Endothelial cell of umbilical vein (primary cell): ENCODE data around the gene SYCP1. TPM values are rescaled to one million over a fixed set of nuclear protein-coding genes. Genes with fewer than 3 reads are reported as not detected.
"Not testable (repeated sequence)": the region's sequence is repeated elsewhere in the genome, so short reads cannot be mapped to it uniquely, and the experiment has no call there.

Experiments used
- BruUV-seq: library from RNA; stranded (reverse); fragments of 400-500 nt; replicated peaks from 2 replicates; lab custom pipeline; 2021; lab: Mats Ljungman, UMichigan
- CTCF ChIA-PET: fragments of 300-600, 350-600 bp; sonication (Branson Sonifier 250); formaldehyde crosslinking; loops from one replicate; lab custom pipeline; 2021; ENCODE audit warnings: antibody characterized with exemption, inconsistent platforms; lab: Charles Lee
- POLR2A ChIA-PET: fragments of 300-600, 350-600 bp; sonication (Branson Sonifier 250); formaldehyde crosslinking; loops from one replicate; lab custom pipeline; 2021; ENCODE audit warnings: antibody characterized with exemption, inconsistent platforms; lab: Charles Lee
- DNase-seq: peaks from one replicate; pipeline ENCODE4 v3.0.0-alpha.2; 2011; ENCODE audit warnings: low read depth, low spot score
- FAIRE-seq: peaks from 2 replicates; lab custom pipeline; 2011; peaks lifted over from hg19 to GRCh38; lab: Jason Lieb, UNC
- H2AFZ ChIP-seq: 2 replicates; pipeline ENCODE4 v1.6.0; 2012; ENCODE audit warnings: low read depth, low read length, control low read depth, inconsistent platforms
- H3K27ac ChIP-seq: 2 replicates; pipeline ENCODE4 v1.5.1; 2011; ENCODE audit warnings: low read depth, mild to moderate bottlenecking, control low read depth, low read length, moderate library complexity; ENCODE audit not compliant: insufficient read depth
- H3K27me3 ChIP-seq, 2 experiments: 2 replicates each; pipeline versions ENCODE4 v1.6.0 to v1.6.1; 2011; ENCODE audit warnings: low read length in 2 of 2, mixed read lengths in 1 of 2; ENCODE audit not compliant: control insufficient read depth in 2 of 2, insufficient read depth in 2 of 2
- H3K36me3 ChIP-seq, 2 experiments: 2 replicates in 1 of 2; 3 replicates in 1 of 2; pipeline ENCODE4 v1.5.1; 2011; ENCODE audit warnings: low read length in 2 of 2, mild to moderate bottlenecking in 1 of 2, moderate library complexity in 1 of 2; ENCODE audit not compliant: control insufficient read depth in 2 of 2, insufficient read depth in 2 of 2; ENCODE audit errors: extremely low read depth in 1 of 2
- H3K4me1 ChIP-seq: 3 replicates; pipeline ENCODE4 v1.5.1; 2011; ENCODE audit warnings: mild to moderate bottlenecking, low read length; ENCODE audit not compliant: control insufficient read depth, insufficient read depth; ENCODE audit errors: extremely low read depth
- H3K4me2 ChIP-seq: 2 replicates; pipeline ENCODE4 v1.6.1; 2011; ENCODE audit warnings: low read length, control low read depth, mixed read lengths; ENCODE audit not compliant: insufficient read depth
- H3K4me3 ChIP-seq, 3 experiments: fragments of 200-600 bp in 1 of 3; sonication (generic), shearing (Covaris generic) in 1 of 3; replicated peaks in 1 of 3; 2 replicates each; pipeline ENCODE4 v1.5.1; 2011 to 2016; ENCODE audit warnings: control low read depth in 3 of 3, low read length in 3 of 3, mild to moderate bottlenecking in 2 of 3, inconsistent platforms in 1 of 3, low read depth in 1 of 3, moderate library complexity in 1 of 3; ENCODE audit not compliant: insufficient read depth in 1 of 3
- H3K79me2 ChIP-seq: 2 replicates; pipeline ENCODE4 v1.6.0; 2012; ENCODE audit warnings: low read length, inconsistent platforms; ENCODE audit not compliant: control insufficient read depth, insufficient read depth
- H3K9ac ChIP-seq: replicated peaks from 2 replicates; pipeline ENCODE3; 2011; ENCODE audit warnings: low read length, control low read depth; ENCODE audit not compliant: insufficient read depth; ENCODE audit errors: extremely low read depth
- H3K9me1 ChIP-seq: replicated peaks from 3 replicates; pipeline ENCODE4 v1.6.0; 2011; ENCODE audit warnings: mild to moderate bottlenecking, low read length; ENCODE audit not compliant: control insufficient read depth, insufficient read depth; ENCODE audit errors: extremely low read depth
- H3K9me3 ChIP-seq: replicated peaks from 2 replicates; pipeline ENCODE4 v1.5.1; 2012; ENCODE audit warnings: low read length, inconsistent platforms; ENCODE audit not compliant: control insufficient read depth, insufficient read depth
- H4K20me1 ChIP-seq: replicated peaks from 2 replicates; pipeline ENCODE3; 2011; ENCODE audit warnings: mild to moderate bottlenecking, low read length; ENCODE audit not compliant: control insufficient read depth, insufficient read depth; ENCODE audit errors: extremely low read depth
- EZH2 ChIP-seq: IDR thresholded peaks from 2 replicates; pipeline ENCODE4 v1.6.1; 2012; ENCODE audit warnings: borderline replicate concordance, low read depth, mild to moderate bottlenecking, moderate library complexity, low read length, inconsistent platforms; ENCODE audit not compliant: severe bottlenecking
- FOS ChIP-seq: IDR thresholded peaks from 2 replicates; pipeline ENCODE4 v1.6.1; 2011; ENCODE audit warnings: mild to moderate bottlenecking, low read length, moderate library complexity, borderline replicate concordance; ENCODE audit not compliant: insufficient read depth
- GATA2 ChIP-seq: IDR thresholded peaks from 2 replicates; pipeline ENCODE4 v1.7.0; 2011; ENCODE audit warnings: low read depth, mild to moderate bottlenecking, moderate library complexity, mixed read lengths, low read length; ENCODE audit not compliant: insufficient read length, insufficient read depth
- JUN ChIP-seq: IDR thresholded peaks from 2 replicates; pipeline ENCODE4 v1.6.1; 2011; ENCODE audit warnings: borderline replicate concordance, low read depth; ENCODE audit not compliant: insufficient read length, insufficient read depth
- MAX ChIP-seq: IDR thresholded peaks from 2 replicates; pipeline ENCODE4 v1.6.1; 2011; ENCODE audit not compliant: insufficient read depth, insufficient read length
- MYC ChIP-seq: IDR thresholded peaks from one replicate; pipeline ENCODE4 v1.6.1; 2011; ENCODE audit warnings: mild to moderate bottlenecking, low read depth, low read length
- POLR2A ChIP-seq: IDR thresholded peaks from 2 replicates; pipeline ENCODE4 v1.6.1; 2012; ENCODE audit warnings: low read depth, mild to moderate bottlenecking, control low read depth, low read length
- POLR2AphosphoS5 ChIP-seq: IDR thresholded peaks from 2 replicates; pipeline ENCODE4 v1.6.1; 2012; ENCODE audit warnings: low read depth, mild to moderate bottlenecking, control low read depth, low read length, moderate library complexity; ENCODE audit not compliant: insufficient read depth
- dilution Hi-C: fragments of 300-500 bp; cut with MboI; formaldehyde crosslinking; loops from one replicate; pipeline ENCODE4 v1.15.0; 2019; ENCODE audit warnings: low sequenced_read_pairs; ENCODE audit not compliant: extremely low pct_ligation_motif_present
- intact Hi-C: fragments of 100-400 bp; cut with micrococcal nuclease; formaldehyde crosslinking; loops from one replicate; pipeline ENCODE4 v1.10.0; 2022
- polyA plus RNA-seq, 4 experiments: library from polyadenylated mRNA; depleted of rRNA in 3 of 4; stranded (reverse) in 3 of 4; unstranded in 1 of 4; fragments of >200 nt; gene quantifications; 2 replicates each; pipeline versions ENCODE4 v1.2.1 to v1.2.3, GENCODE V29; 2011 to 2012; ENCODE audit warnings: missing spikeins in 1 of 4
- total RNA-seq: library from RNA; stranded (reverse); gene quantifications from 2 replicates; pipeline ENCODE4 v1.2.3, GENCODE V29; 2021
- TF ChIP-seq, protein P1 (sequence below), 2 donors: IDR thresholded peaks; 1 replicate in 1 of 2; 2 replicates in 1 of 2; pipeline ENCODE4 v1.5.1; 2011; ENCODE audit warnings: low read length in 2 of 2, mild to moderate bottlenecking in 2 of 2, moderate library complexity in 2 of 2, control low read depth in 1 of 2, inconsistent platforms in 1 of 2, low read depth in 1 of 2; ENCODE audit not compliant: insufficient read depth in 1 of 2; ENCODE audit errors: extremely low read depth in 1 of 2

Gene SYCP1
- total and polyA plus RNA-seq, 2 donors (not counting 3 experiments of a cell fraction or from before 2014, with no cell fraction given) = not detected

DNA sequence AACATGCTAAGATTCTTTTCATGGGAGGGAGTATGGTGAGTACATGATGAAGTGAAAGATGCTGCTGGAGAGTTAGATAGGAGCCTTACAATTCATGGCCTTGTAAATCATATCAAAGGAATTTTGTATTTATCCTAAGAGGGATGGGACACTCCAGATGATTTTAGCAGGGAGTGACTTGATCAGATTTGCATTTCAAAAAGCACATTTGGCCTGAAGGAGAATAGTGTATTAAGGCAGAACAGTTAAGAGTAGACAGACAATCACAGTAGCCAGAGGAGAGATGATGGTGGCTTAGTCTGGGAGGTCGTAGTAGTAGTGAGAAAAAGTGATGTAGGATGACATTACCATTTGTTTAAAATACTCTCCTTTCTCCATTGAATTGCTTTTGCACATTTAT is 48.8 kb downstream of the SYCP1 start:
- Histone ChIP-seq H3K9me1 (no peaks in the 10 kb centered on the region), H3K36me3 (no peaks in the 10 kb centered on the region), H3K4me2 (no peak overlapping the region), H2AFZ (no peak overlapping the region), H4K20me1 (no peaks in the 10 kb centered on the region), H3K27ac (no peak overlapping the region), H3K79me2 (no peaks in the 10 kb centered on the region), H3K27me3 (peaks cover 0 to 9% of the 10 kb centered on the region in 2 experiments), H3K9ac (no peak overlapping the region), H3K4me1 (no peaks in the 10 kb centered on the region), H3K9me3 (no peaks in the 10 kb centered on the region), H3K4me3 (no peak overlapping the region)
- DNase-seq = no peak
- dilution Hi-C loops (no loop called here), intact Hi-C loops (no loop called here)
- POLR2A ChIA-PET = no interaction called here
- TF ChIP-seq JUN = no peak
- no peak for TF ChIP-seq MAX
- TF ChIP-seq EZH2 = no peak
- TF ChIP-seq MYC = no peak
- TF ChIP-seq, protein P1, sequence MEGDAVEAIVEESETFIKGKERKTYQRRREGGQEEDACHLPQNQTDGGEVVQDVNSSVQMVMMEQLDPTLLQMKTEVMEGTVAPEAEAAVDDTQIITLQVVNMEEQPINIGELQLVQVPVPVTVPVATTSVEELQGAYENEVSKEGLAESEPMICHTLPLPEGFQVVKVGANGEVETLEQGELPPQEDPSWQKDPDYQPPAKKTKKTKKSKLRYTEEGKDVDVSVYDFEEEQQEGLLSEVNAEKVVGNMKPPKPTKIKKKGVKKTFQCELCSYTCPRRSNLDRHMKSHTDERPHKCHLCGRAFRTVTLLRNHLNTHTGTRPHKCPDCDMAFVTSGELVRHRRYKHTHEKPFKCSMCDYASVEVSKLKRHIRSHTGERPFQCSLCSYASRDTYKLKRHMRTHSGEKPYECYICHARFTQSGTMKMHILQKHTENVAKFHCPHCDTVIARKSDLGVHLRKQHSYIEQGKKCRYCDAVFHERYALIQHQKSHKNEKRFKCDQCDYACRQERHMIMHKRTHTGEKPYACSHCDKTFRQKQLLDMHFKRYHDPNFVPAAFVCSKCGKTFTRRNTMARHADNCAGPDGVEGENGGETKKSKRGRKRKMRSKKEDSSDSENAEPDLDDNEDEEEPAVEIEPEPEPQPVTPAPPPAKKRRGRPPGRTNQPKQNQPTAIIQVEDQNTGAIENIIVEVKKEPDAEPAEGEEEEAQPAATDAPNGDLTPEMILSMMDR (IDR thresholded peaks at IDR 0.05; ENCODE audit: extremely low read depth in 1 of 2, insufficient read depth in 1 of 2, low read depth in 1 of 2, low read length in 2 of 2) = no peak
- TF ChIP-seq POLR2AphosphoS5 = no peak
- no peak for TF ChIP-seq POLR2A
- no peak for TF ChIP-seq FOS
- TF ChIP-seq GATA2 = no peak
- CTCF ChIA-PET = no interaction called here
- no peak for FAIRE-seq
- no TSS peak for BruUV-seq

DNA sequence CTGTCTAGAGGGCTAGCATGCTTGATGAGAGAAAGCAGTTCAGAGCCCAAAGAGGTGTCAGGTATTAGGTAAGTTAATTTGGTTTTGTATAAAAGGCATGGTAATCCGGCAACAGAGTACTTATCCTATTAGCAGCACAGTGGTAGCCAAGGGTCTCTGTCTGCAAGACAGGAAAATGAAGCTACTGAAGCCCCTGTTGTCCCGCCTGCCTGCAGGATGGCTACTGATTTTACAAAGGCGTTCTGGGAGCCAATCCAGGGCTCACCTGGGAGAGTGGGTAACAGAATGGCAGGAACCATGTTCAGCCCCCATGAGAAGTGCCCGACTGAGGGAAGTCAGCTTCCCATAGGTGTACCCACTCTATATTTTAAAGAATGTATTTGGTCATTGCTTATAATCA is 61.1 kb downstream of the SYCP1 start:
- intact Hi-C loops, H4K20me1 ChIP-seq, POLR2A ChIA-PET, DNase-seq, BruUV-seq, H3K79me2 ChIP-seq, H3K4me3 ChIP-seq, H3K4me2 ChIP-seq, dilution Hi-C loops, H3K27me3 ChIP-seq, H2AFZ ChIP-seq, H3K9me1 ChIP-seq, H3K36me3 ChIP-seq, FAIRE-seq, H3K4me1 ChIP-seq, H3K27ac ChIP-seq, H3K9me3 ChIP-seq, H3K9ac ChIP-seq: not testable (repeated sequence)
- CTCF ChIA-PET = interaction anchor here (1.8 kb wide), 1 partner anchor 137 kb away, joined by 4 read pairs; no protein-coding TSS in a partner anchor
